ENCODE data around the gene MSTN. TPM values are rescaled to one million over a fixed set of nuclear protein-coding genes. Genes with fewer than 3 reads are reported as not detected.

Gene MSTN
- total RNA-seq, 4 donors from 2014 or later: 0.23 to 0.42 (median 0.33) TPM; not detected in 1

DNA sequence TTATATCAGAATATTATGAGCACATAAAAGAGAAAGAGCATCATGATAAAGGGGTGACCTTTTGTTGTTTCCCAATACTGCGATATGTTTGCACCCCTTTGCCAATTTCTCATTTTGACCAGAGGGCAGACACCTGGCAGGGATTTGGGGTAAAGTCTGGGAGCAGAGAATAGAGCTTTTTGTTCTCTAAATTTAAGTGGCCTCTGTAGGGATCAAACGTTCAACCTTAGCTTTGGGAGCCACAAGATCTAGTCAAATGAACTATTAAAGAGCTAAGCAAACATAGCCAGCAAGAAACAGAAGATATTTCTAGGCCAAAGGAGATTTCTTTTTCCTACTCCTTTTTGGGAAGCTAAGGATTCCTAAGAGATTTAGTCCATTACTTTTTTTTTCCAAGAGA lies 1.1 kb upstream of the MSTN start:
- Histone ChIP-seq H3K4me3 (no peak overlapping the region), H3K4me1 (no peaks in the 10 kb centered on the region), H3K27me3 (no peaks in the 10 kb centered on the region), H3K27ac (replicated peaks in 1 of 4) (no peak overlapping the region), H3K36me3 (no peaks in the 10 kb centered on the region), H3K9me3 (no peaks in the 10 kb centered on the region)
- TF ChIP-seq EP300 (IDR thresholded peaks at IDR 0.05): no peak
- no peak for TF ChIP-seq POLR2A (IDR thresholded peaks at IDR 0.05; ENCODE audit: low read depth)
- 63% methylated on average over 2 of the region's 2 CpGs for WGBS
- intact Hi-C loops (cut with DNase I): loop anchor here (10.0 kb wide), 1 partner anchor 309 kb away; no protein-coding TSS in a partner anchor
- DNase-seq (ENCODE audit: extremely low spot score): no peak

DNA sequence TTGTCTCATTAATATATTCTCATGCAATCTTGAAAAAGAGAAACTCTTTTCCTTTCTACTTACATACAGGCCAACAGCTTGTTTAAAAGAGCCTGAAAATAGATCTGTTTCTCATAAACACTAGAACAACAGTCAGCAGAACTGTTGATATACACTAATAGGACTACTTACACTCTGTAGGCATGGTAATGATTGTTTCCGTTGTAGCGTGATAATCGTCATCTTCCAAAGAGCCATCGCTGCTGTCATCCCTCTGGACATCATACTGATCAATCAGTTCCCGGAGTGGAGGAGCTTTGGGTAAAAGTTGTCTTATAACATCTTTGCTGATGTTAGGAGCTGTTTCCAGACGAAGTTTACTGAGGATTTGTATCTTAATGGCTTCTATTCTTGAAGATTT lies 476 bp downstream of the MSTN start:
- no peaks in the 10 kb centered on the region for H3K27me3 ChIP-seq
- 78% methylated on average over 6 of the region's 6 CpGs for WGBS
- H3K4me3 ChIP-seq: no peak overlapping the region
- no peaks in the 10 kb centered on the region for H3K4me1 ChIP-seq
- DNase-seq (ENCODE audit: extremely low spot score): no peak
- no peak overlapping the region for H3K27ac ChIP-seq (replicated peaks in 1 of 4)
- H3K36me3 ChIP-seq: no peaks in the 10 kb centered on the region
- intact Hi-C loops (cut with DNase I): loop anchor here (10.0 kb wide), 1 partner anchor 307 kb away; no protein-coding TSS in a partner anchor
- TF ChIP-seq, protein P1, sequence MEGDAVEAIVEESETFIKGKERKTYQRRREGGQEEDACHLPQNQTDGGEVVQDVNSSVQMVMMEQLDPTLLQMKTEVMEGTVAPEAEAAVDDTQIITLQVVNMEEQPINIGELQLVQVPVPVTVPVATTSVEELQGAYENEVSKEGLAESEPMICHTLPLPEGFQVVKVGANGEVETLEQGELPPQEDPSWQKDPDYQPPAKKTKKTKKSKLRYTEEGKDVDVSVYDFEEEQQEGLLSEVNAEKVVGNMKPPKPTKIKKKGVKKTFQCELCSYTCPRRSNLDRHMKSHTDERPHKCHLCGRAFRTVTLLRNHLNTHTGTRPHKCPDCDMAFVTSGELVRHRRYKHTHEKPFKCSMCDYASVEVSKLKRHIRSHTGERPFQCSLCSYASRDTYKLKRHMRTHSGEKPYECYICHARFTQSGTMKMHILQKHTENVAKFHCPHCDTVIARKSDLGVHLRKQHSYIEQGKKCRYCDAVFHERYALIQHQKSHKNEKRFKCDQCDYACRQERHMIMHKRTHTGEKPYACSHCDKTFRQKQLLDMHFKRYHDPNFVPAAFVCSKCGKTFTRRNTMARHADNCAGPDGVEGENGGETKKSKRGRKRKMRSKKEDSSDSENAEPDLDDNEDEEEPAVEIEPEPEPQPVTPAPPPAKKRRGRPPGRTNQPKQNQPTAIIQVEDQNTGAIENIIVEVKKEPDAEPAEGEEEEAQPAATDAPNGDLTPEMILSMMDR (IDR thresholded peaks at IDR 0.05): no peak
- TF ChIP-seq EP300 (IDR thresholded peaks at IDR 0.05) (no peak), POLR2A (IDR thresholded peaks at IDR 0.05; ENCODE audit: low read depth) (no peak), POLR2AphosphoS5 (IDR thresholded peaks at IDR 0.05) (no peak)
- no peaks in the 10 kb centered on the region for H3K9me3 ChIP-seq

DNA sequence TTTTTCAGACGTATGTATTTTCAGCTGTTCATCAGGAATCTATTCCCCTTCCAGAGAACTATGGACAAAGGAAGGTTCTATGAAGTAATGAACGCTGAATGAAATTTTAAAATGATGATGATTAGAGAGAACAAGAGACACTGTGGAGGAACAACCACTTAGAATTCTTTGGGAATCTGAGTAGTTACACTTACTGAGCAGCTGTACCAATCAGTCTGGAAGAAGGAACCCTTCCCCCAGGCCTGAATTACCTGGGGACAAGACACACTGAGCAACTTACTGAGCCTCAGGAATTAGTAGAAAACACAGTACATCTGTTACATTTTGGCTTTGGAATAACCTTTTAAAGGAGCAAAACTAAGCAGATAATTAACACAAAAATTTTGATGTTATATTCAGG lies 1.9 kb downstream of the MSTN start:
- Histone ChIP-seq H3K4me1 (no peaks in the 10 kb centered on the region), H3K4me3 (no peak overlapping the region), H3K36me3 (no peaks in the 10 kb centered on the region), H3K27me3 (no peaks in the 10 kb centered on the region), H3K27ac (replicated peaks in 1 of 4) (no peak overlapping the region), H3K9me3 (no peaks in the 10 kb centered on the region)
- 80% methylated on average over 2 of the region's 2 CpGs for WGBS
- DNase-seq (ENCODE audit: extremely low spot score): no peak
- intact Hi-C loops (cut with DNase I): loop anchor here (10.0 kb wide), 1 partner anchor 306 kb away; no protein-coding TSS in a partner anchor
- no peak for TF ChIP-seq EP300 (IDR thresholded peaks at IDR 0.05)
- TF ChIP-seq POLR2AphosphoS5 (IDR thresholded peaks at IDR 0.05): no peak

DNA sequence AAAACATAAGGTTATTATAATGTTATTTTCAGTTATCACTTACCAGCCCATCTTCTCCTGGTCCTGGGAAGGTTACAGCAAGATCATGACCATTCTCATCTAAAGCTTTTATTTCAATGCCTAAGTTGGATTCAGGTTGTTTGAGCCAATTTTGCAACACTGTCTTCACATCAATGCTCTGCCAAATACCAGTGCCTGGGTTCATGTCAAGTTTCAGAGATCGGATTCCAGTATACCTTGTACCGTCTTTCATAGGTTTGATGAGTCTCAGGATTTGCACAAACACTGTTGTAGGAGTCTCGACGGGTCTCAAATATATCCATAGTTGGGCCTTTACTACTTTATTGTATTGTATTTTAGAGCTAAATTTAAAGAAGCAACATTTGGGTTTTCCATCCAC lies 2.5 kb downstream of the MSTN start:
- TF ChIP-seq EP300 (IDR thresholded peaks at IDR 0.05) (no peak), POLR2A (IDR thresholded peaks at IDR 0.05; ENCODE audit: low read depth) (no peak), POLR2AphosphoS5 (IDR thresholded peaks at IDR 0.05) (no peak)
- TF ChIP-seq, protein P1 (IDR thresholded peaks at IDR 0.05): no peak
- H3K27me3 ChIP-seq: no peaks in the 10 kb centered on the region
- intact Hi-C loops (cut with DNase I): loop anchor here (10.0 kb wide), 1 partner anchor 305 kb away; no protein-coding TSS in a partner anchor
- no peaks in the 10 kb centered on the region for H3K36me3 ChIP-seq
- no peak for DNase-seq (ENCODE audit: extremely low spot score)
- H3K27ac ChIP-seq (replicated peaks in 1 of 4): no peak overlapping the region
- no peak overlapping the region for H3K4me3 ChIP-seq
- WGBS: 99% methylated on average over 4 of the region's 4 CpGs
- H3K4me1 ChIP-seq: no peaks in the 10 kb centered on the region
- H3K9me3 ChIP-seq: no peaks in the 10 kb centered on the region

DNA sequence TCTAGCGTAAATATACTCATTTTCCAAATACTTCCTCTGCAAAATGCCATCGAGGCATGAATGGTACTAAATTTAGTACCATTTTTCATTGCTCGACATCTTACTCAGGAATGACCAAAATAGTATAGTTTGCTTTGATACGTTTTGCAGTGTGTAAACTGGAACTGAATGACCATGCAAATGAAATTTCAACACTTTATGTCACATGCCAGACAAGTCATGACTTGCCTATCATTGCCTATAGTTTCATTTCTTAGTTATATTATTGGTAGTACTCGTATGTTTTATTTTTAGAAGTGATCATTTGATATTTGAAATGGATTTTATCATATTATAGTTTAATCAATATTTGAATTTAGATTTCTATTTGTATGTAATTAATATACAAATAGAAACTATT lies 9.1 kb downstream of the MSTN start:
- no peaks in the 10 kb centered on the region for H3K9me3 ChIP-seq
- no peak overlapping the region for H3K27ac ChIP-seq (replicated peaks in 1 of 4)
- no peak for TF ChIP-seq EP300 (IDR thresholded peaks at IDR 0.05)
- TF ChIP-seq POLR2A (IDR thresholded peaks at IDR 0.05; ENCODE audit: low read depth): no peak
- TF ChIP-seq, protein P1 (IDR thresholded peaks at IDR 0.05): no peak
- no peak for TF ChIP-seq POLR2AphosphoS5 (IDR thresholded peaks at IDR 0.05)
- no peak for DNase-seq (ENCODE audit: extremely low spot score)
- H3K36me3 ChIP-seq: no peaks in the 10 kb centered on the region
- no peak overlapping the region for H3K4me3 ChIP-seq
- intact Hi-C loops (cut with DNase I): no loop called here
- H3K27me3 ChIP-seq: no peaks in the 10 kb centered on the region
- H3K4me1 ChIP-seq: peaks cover 0 to 7% (median 0%) of the 10 kb centered on the region in 4 donors
- WGBS: 79% methylated on average over 5 of the region's 5 CpGs

DNA sequence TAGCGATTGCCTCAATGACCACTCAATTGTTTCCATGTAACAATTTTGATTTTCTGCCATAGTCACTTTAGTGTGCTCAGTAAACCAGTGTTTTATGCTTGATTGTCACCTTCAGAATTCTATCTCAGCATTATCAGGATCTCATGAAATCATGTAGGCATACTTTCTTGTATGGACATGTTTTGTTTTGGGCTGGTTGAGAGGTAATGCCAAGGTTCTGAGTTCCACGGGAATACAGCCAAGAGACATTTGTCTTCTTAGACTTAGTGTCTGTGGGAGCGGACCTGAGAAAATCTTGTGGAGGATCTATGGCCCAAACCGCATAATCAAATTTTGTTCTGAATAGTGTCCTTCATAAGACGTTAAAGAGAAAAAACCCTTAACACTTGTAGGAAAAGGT lies 10.2 kb downstream of the MSTN start:
- Histone ChIP-seq H3K4me1 (peaks cover 0 to 7% (median 0%) of the 10 kb centered on the region in 4 donors), H3K27ac (replicated peaks in 1 of 4) (no peak overlapping the region), H3K27me3 (no peaks in the 10 kb centered on the region), H3K9me3 (no peaks in the 10 kb centered on the region), H3K4me3 (no peak overlapping the region), H3K36me3 (no peaks in the 10 kb centered on the region)
- intact Hi-C loops (cut with DNase I): no loop called here
- DNase-seq (ENCODE audit: extremely low spot score): no peak
- TF ChIP-seq POLR2A (IDR thresholded peaks at IDR 0.05; ENCODE audit: low read depth) (no peak), EP300 (IDR thresholded peaks at IDR 0.05) (no peak), POLR2AphosphoS5 (IDR thresholded peaks at IDR 0.05) (no peak)
- TF ChIP-seq, protein P1 (IDR thresholded peaks at IDR 0.05): no peak
- 85% methylated on average over 5 of the region's 5 CpGs for WGBS

Measured in esophagus muscularis mucosa (tissue), 4 donors.